ENCODE results near the gene ADAP1. TPM values are rescaled to one million over a fixed set of nuclear protein-coding genes. Genes with fewer than 3 reads are reported as not detected.

Gene ADAP1
- total and polyA plus RNA-seq, 2 of the 13 experiments (the other 11 are each of a cell fraction or from before 2014, with no cell fraction given), result 10.5 to 24.6 TPM

DNA sequence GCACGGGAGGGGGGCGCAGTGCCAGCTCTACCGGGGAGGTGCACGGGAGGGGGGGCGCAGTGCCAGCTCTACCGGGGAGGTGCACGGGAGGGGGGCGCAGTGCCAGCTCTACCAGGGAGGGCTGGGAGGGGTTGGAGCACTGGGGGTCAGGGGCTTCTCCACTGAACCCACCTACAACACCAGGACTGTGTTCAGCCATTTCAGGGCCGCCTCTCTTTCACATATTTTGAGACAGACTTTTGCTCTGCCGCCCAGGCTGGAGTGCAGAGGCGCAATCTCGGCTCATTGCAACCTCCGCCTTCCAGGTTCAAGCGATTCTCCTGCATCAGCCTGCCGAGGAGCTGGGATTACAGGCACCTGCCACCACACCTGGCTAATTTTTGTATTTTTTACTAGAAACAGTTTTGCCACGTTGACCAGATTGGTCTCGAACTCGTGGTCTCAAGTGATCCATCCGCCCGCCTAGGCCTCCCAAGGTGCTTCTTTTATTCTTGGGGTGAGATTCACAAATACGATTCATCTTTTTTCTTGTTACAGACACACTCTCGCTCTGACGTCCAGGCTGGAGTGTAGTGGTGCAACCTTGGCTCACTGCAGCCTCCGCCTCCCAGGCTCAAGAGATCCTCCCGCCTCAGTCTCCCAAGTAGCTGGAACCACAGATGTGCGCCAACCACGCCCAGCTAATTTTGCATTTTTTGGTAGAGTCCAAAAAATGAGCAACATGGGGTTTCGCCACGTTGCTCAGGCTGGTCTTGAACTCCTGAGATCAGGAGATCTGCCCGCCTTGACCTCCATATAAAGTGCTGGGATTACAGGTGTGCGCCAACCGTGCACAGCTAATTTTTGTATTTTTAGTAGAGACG lies 37.0 kb downstream of the ADAP1 start:
- Histone ChIP-seq H3K27ac (ENCODE audit: extremely low read length, insufficient read depth, low read length) (no peak overlapping the region), H3K4me2 (ENCODE audit: low read depth, low read length) (no peak overlapping the region), H3K4me1 (ENCODE audit: insufficient read depth, low read length) (peaks cover 6% of the 10 kb centered on the region; the same call in 1 of the 2 replicates), H3K79me2 (ENCODE audit: insufficient read depth, low read length) (no peaks in the 10 kb centered on the region), H3K9me3 (ENCODE audit: low read length) (no peaks in the 10 kb centered on the region), H2AFZ (ENCODE audit: low read length) (no peak overlapping the region), H3K27me3 (ENCODE audit: control insufficient read depth in 1 of 2, insufficient read depth in 2 of 2, low read length in 2 of 2) (no peaks in the 10 kb centered on the region), H3K36me3 (replicated peaks in 1 of 2; ENCODE audit: control insufficient read depth in 1 of 2, insufficient read depth in 2 of 2, low read length in 2 of 2) (no peaks in the 10 kb centered on the region), H4K20me1 (ENCODE audit: insufficient read depth, low read length) (no peaks in the 10 kb centered on the region), H3K4me3 (replicated peaks in 1 of 3; ENCODE audit: insufficient read depth in 1 of 3, low read depth in 2 of 3, low read length in 3 of 3) (no peak overlapping the region), H3K9ac (ENCODE audit: insufficient read depth, low read depth, low read length) (no peak overlapping the region)
- DNase-seq (ENCODE audit: low spot score), result no peak
- TF ChIP-seq MXD4 (CRISPR knock-in tag; IDR thresholded peaks at IDR 0.05) (no peak), ADNP (CRISPR knock-in tag; IDR thresholded peaks at IDR 0.05) (no peak), ZNF530 (CRISPR knock-in tag; IDR thresholded peaks at IDR 0.05; ENCODE audit: low read depth) (no peak), NFIC (IDR thresholded peaks at IDR 0.05; ENCODE audit: low read length) (no peak), MTA1 (CRISPR knock-in tag; IDR thresholded peaks at IDR 0.05; ENCODE audit: borderline replicate concordance) (no peak), ZNF225 (CRISPR knock-in tag; IDR thresholded peaks at IDR 0.05) (no peak)
- TF ChIP-seq, protein P1, sequence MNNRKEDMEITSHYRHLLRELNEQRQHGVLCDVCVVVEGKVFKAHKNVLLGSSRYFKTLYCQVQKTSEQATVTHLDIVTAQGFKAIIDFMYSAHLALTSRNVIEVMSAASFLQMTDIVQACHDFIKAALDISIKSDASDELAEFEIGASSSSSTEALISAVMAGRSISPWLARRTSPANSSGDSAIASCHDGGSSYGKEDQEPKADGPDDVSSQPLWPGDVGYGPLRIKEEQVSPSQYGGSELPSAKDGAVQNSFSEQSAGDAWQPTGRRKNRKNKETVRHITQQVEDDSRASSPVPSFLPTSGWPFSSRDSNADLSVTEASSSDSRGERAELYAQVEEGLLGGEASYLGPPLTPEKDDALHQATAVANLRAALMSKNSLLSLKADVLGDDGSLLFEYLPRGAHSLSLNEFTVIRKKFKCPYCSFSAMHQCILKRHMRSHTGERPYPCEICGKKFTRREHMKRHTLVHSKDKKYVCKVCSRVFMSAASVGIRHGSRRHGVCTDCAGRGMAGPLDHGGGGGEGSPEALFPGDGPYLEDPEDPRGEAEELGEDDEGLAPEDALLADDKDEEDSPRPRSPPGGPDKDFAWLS (CRISPR knock-in tag; IDR thresholded peaks at IDR 0.05; ENCODE audit: borderline replicate concordance), result no peak
- no TSS peak for BruUV-seq (replicated peaks)
- FAIRE-seq, result no peak
- 97% methylated on average over 25 of the region's 33 CpGs for WGBS (ENCODE audit: low lambda C conversion rate)
- intact Hi-C loops (cut with micrococcal nuclease; ENCODE audit: unreplicated experiment) (no loop called here), in situ Hi-C loops (cut with HindIII; ENCODE audit: extremely low pct_ligation_motif_present, low pct_unique_long_range_greater_than_20kb) (no loop called here)
- ChIA-PET POLR2A (no interaction called here), CTCF (ENCODE audit: low intra/inter-chr PET ratio, low total read pairs) (no interaction called here)
- ATAC-seq, result no peak
